Measurements from ENCODE around the gene S100A16.

The S100A16 gene

GRCh38 chr1:153635872-153636271 lies 22.9 kb upstream of the S100A16 start:
- no peak for DNase-seq

GRCh38 chr1:153633754-153634665 lies 21.1 kb upstream of the S100A16 start, which contains the start of gene CHTOP:
Gene CHTOP (plus strand): TSS chr1:153634066. CDS start chr1:153636589, 2,523 bp downstream.
- peak; percentile 94 for DNase-seq

GRCh38 chr1:153633161-153633753 lies 20.3 kb upstream of the S100A16 start:
- DNase-seq = no peak

- no peak for DNase-seq
These were observed 18.4 kb upstream of the S100A16 start for GRCh38 chr1:153631047-153632022.

GRCh38 chr1:153630384-153630783 lies 17.4 kb upstream of the S100A16 start:
- DNase-seq = no peak

- no peak for DNase-seq
These were observed 17.0 kb upstream of the S100A16 start for GRCh38 chr1:153629971-153630370.

GRCh38 chr1:153629343-153629665 lies 16.4 kb upstream of the S100A16 start:
- DNase-seq = no peak

- DNase-seq = no peak
These were observed 15.9 kb upstream of the S100A16 start for GRCh38 chr1:153628638-153629342.

GRCh38 chr1:153627715-153628626 lies 15.0 kb upstream of the S100A16 start, which contains the start of gene S100A1:
Gene S100A1 (plus strand): TSS chr1:153628434. CDS start chr1:153630522, 2,088 bp downstream.
- DNase-seq = no peak

- peak; percentile 75 for DNase-seq
These were observed 14.2 kb upstream of the S100A16 start, which contains the start of gene S100A13 for GRCh38 chr1:153626904-153627714. Gene S100A13 (minus strand): TSS chr1:153627505. CDS start chr1:153626472, 1,033 bp downstream.

- DNase-seq = no peak
These were observed 13.6 kb upstream of the S100A16 start for GRCh38 chr1:153626477-153626903.

- DNase-seq = no peak
These were observed 12.2 kb upstream of the S100A16 start for GRCh38 chr1:153624965-153625611.

GRCh38 chr1:153623101-153623500 lies 10.2 kb upstream of the S100A16 start:
- DNase-seq = no peak

- DNase-seq = no peak
These were observed 6.2 kb upstream of the S100A16 start for GRCh38 chr1:153619171-153619570.

GRCh38 chr1:153617663-153618062 lies 4.7 kb upstream of the S100A16 start:
- no peak for DNase-seq

- DNase-seq = no peak
These were observed 4.0 kb upstream of the S100A16 start for GRCh38 chr1:153616917-153617311.

- no peak for DNase-seq
These were observed 3.4 kb upstream of the S100A16 start, which contains the start of gene S100A14 for GRCh38 chr1:153616144-153616916. Gene S100A14 (minus strand): TSS chr1:153616325. CDS start chr1:153615858, 467 bp downstream.

GRCh38 chr1:153615406-153615805 lies 2.5 kb upstream of the S100A16 start:
- no peak for DNase-seq

- DNase-seq = no peak
These were observed 2.0 kb upstream of the S100A16 start for GRCh38 chr1:153614906-153615305.

All from amniotic stem cell (primary cell).